ENCODE data around the gene ASB9. TPM values are rescaled to one million over a fixed set of nuclear protein-coding genes. Genes with fewer than 3 reads are reported as not detected.

The ASB9 gene
- total RNA-seq, 1 donor from 2014 or later: not detected

GRCh38 chrX:15221321-15221720, 48.6 kb downstream of the ASB9 start:
- H3K36me3 ChIP-seq (ENCODE audit: control insufficient read depth, insufficient read depth, low read length): no peaks in the 10 kb centered on the region
- no peaks in the 10 kb centered on the region for H3K27me3 ChIP-seq (ENCODE audit: control insufficient read depth, insufficient read depth, low read length)
- H3K4me3 ChIP-seq (ENCODE audit: low read depth, low read length): no peak overlapping the region
- TF ChIP-seq CTCF (IDR thresholded peaks at IDR 0.05; ENCODE audit: insufficient read depth, low read length, severe bottlenecking): no peak
- FAIRE-seq (no peak), DNase-seq (ENCODE audit: low read depth) (no peak)

DNA sequence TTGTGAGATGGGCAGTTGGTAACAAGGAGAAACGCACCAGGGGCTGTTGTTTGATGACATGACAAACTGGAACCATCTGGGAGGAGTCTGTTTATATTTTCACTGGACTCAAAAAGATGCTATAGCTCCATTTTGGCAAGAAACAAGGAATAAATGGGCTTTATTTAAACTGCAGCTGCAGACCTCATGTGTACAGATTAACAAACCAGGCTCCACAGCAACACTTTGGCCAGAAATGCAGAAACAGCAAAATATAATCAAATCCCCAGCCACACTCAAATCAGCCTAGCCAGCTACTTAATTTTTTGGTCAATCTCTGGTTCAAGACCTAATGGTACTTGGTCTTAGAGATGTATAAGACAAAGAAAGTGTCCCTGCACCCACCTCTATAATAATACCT, 52.7 kb downstream of the ASB9 start:
- no peak for FAIRE-seq

DNA sequence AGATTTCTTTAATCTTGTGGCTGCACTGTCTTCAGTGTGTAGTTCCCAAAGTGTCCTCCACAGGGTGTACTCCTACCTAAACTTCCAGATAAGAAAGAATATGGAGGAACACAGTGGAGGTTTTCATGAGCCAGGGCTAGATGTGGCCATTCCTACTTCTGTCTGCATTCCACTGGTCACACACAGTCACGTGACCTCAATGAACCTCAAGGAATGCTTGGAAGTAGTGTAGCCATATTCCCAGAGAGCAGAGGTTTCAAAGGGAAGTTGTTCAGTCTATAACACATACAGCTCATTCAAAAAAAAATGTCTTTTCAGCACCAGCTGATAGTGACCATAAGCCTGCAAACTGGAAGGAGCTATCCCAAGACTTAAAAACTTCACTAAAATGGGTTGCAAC, 53.6 kb downstream of the ASB9 start:
- no peak for DNase-seq (ENCODE audit: low read depth)
- no peaks in the 10 kb centered on the region for H3K27me3 ChIP-seq (ENCODE audit: control insufficient read depth, insufficient read depth, low read length)
- no peak for FAIRE-seq
- H3K36me3 ChIP-seq (ENCODE audit: control insufficient read depth, insufficient read depth, low read length): no peaks in the 10 kb centered on the region
- TF ChIP-seq CTCF (IDR thresholded peaks at IDR 0.05; ENCODE audit: insufficient read depth, low read length, severe bottlenecking): no peak
- H3K4me3 ChIP-seq (ENCODE audit: low read depth, low read length): no peak overlapping the region

More for the DNA sequence above, 52.7 kb downstream of the ASB9 start:
- Histone ChIP-seq H3K36me3 (ENCODE audit: control insufficient read depth, insufficient read depth, low read length) (no peaks in the 10 kb centered on the region), H3K4me3 (ENCODE audit: low read depth, low read length) (no peak overlapping the region), H3K27me3 (ENCODE audit: control insufficient read depth, insufficient read depth, low read length) (no peaks in the 10 kb centered on the region)
- TF ChIP-seq CTCF (IDR thresholded peaks at IDR 0.05; ENCODE audit: insufficient read depth, low read length, severe bottlenecking): no peak
- no peak for DNase-seq (ENCODE audit: low read depth)

DNA sequence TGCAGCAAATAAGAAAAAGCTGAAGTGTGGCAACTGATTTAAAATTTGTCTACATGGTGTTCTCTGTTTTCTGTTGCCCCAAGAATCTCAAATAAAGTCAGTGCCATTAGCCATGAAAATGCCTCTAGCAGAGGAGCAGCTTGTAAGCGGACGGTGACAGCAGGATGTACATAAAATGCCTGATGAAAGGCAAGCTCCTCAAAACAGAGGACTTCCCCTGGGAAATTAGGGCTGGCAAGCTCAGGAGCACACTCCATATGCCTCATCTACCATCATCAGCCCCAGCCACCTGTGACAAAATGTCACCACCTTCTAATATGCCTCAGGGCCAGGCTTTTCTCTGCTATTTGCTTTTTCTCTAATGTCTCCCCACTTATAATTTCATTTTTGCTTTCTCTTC, 54.5 kb downstream of the ASB9 start:
- no peak for FAIRE-seq

GRCh38 chrX:15214588-15214987, 55.3 kb downstream of the ASB9 start:
- no peaks in the 10 kb centered on the region for H3K27me3 ChIP-seq (ENCODE audit: control insufficient read depth, insufficient read depth, low read length)
- DNase-seq (ENCODE audit: low read depth): no peak
- no peak overlapping the region for H3K4me3 ChIP-seq (ENCODE audit: low read depth, low read length)
- no peaks in the 10 kb centered on the region for H3K36me3 ChIP-seq (ENCODE audit: control insufficient read depth, insufficient read depth, low read length)
- TF ChIP-seq CTCF (IDR thresholded peaks at IDR 0.05; ENCODE audit: insufficient read depth, low read length, severe bottlenecking): no peak
- FAIRE-seq: no peak

More for the DNA sequence above, 54.5 kb downstream of the ASB9 start:
- no peak overlapping the region for H3K4me3 ChIP-seq (ENCODE audit: low read depth, low read length)
- H3K36me3 ChIP-seq (ENCODE audit: control insufficient read depth, insufficient read depth, low read length): no peaks in the 10 kb centered on the region
- no peak for TF ChIP-seq CTCF (IDR thresholded peaks at IDR 0.05; ENCODE audit: insufficient read depth, low read length, severe bottlenecking)
- DNase-seq (ENCODE audit: low read depth): no peak
- no peaks in the 10 kb centered on the region for H3K27me3 ChIP-seq (ENCODE audit: control insufficient read depth, insufficient read depth, low read length)

DNA sequence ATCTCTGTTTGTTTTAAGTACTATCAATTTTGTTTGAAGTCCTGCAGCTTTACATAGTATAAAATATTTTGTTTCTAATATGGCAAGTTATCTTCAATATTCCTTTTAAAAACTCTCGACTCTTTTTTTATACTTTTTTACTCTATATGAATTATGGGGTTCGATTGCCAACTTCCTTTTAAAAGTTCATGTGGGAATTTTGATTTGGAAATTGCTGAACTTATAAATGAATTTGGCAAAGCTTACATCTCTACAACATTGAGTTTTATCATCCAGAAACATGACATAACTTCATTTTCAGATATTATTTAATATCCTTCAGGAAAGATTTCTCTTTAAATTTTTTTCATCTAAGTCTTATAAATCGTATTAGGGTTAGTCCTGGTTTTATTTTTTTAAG, 60.8 kb downstream of the ASB9 start:
- DNase-seq (ENCODE audit: low read depth) (no peak), FAIRE-seq (no peak)
- Histone ChIP-seq H3K4me3 (ENCODE audit: low read depth, low read length) (no peak overlapping the region), H3K36me3 (ENCODE audit: control insufficient read depth, insufficient read depth, low read length) (no peaks in the 10 kb centered on the region), H3K27me3 (ENCODE audit: control insufficient read depth, insufficient read depth, low read length) (no peaks in the 10 kb centered on the region)
- no peak for TF ChIP-seq CTCF (IDR thresholded peaks at IDR 0.05; ENCODE audit: insufficient read depth, low read length, severe bottlenecking)

Measured in bronchial epithelial cell (primary cell).